Natural killer cell (primary cell): ENCODE measurements around the gene TBC1D23. TPM values are rescaled to one million over a fixed set of nuclear protein-coding genes. Genes with fewer than 3 reads are reported as not detected.
"Not testable (repeated sequence)": the region's sequence is repeated elsewhere in the genome, so short reads cannot be mapped to it uniquely, and the experiment has no call there.

ENCODE experiments used
- ATAC-seq, 3 donors: fragments of 150-1000 bp in 2 of 3; fragments of 200-7000 bp in 1 of 3; cut with Tn5 transposase; 1 replicate in 1 of 3; 2 replicates in 2 of 3; pipeline ENCODE4 v1.10.0; 2021; ENCODE audit warnings: mild to moderate bottlenecking in 2 of 3, moderate library complexity in 2 of 3
- DNase-seq, 2 donors: peaks; one replicate each; pipeline versions ENCODE4 v3.0.0 to v3.0.0-alpha.2; 2013 to 2021; ENCODE audit warnings: mixed read lengths in 1 of 2
- H3K27ac ChIP-seq: one replicate; pipeline ENCODE4 v1.5.1; 2013; ENCODE audit warnings: mild to moderate bottlenecking, low read length
- H3K27me3 ChIP-seq: one replicate; pipeline ENCODE4 v1.6.1; 2013; ENCODE audit warnings: low read length; ENCODE audit not compliant: control insufficient read depth, insufficient read depth
- H3K36me3 ChIP-seq: one replicate; pipeline ENCODE4 v1.6.1; 2013; ENCODE audit warnings: low read length; ENCODE audit not compliant: control insufficient read depth, insufficient read depth
- H3K4me1 ChIP-seq: one replicate; pipeline ENCODE4 v1.6.1; 2013; ENCODE audit warnings: low read length; ENCODE audit not compliant: control insufficient read depth, insufficient read depth
- H3K4me3 ChIP-seq: one replicate; pipeline ENCODE4 v1.5.1; 2013; ENCODE audit warnings: low read length
- H3K9me3 ChIP-seq: one replicate; pipeline ENCODE4 v1.6.1; 2013; ENCODE audit warnings: low read length; ENCODE audit not compliant: control insufficient read depth, insufficient read depth
- H3K27ac Mint-ChIP-seq, 2 donors: one replicate each; pipeline ENCODE4 v1.8.0; 2022; ENCODE audit warnings: mild to moderate bottlenecking in 2 of 2, mixed read lengths in 2 of 2, moderate library complexity in 1 of 2
- H3K27me3 Mint-ChIP-seq, 2 donors: one replicate each; pipeline ENCODE4 v1.8.0; 2022; ENCODE audit warnings: low read depth in 2 of 2, mixed read lengths in 2 of 2
- H3K36me3 Mint-ChIP-seq: one replicate; pipeline ENCODE4 v1.8.0; 2022; ENCODE audit warnings: mixed read lengths
- H3K4me1 Mint-ChIP-seq, 2 donors: one replicate each; pipeline ENCODE4 v1.8.0; 2022; ENCODE audit warnings: mixed read lengths in 2 of 2
- H3K4me3 Mint-ChIP-seq: one replicate; pipeline ENCODE4 v1.8.0; 2022; ENCODE audit warnings: mild to moderate bottlenecking, moderate library complexity, mixed read lengths
- H3K9me3 Mint-ChIP-seq, 2 donors: one replicate each; pipeline ENCODE4 v1.8.0; 2022; ENCODE audit warnings: mixed read lengths in 2 of 2
- WGBS: methylation state at CpG from one replicate; pipeline ENCODE4 v1.1.7; 2013; ENCODE audit warnings: missing lambda C conversion rate; ENCODE audit not compliant: insufficient coverage; 5-methylcytosine and 5-hydroxymethylcytosine counted together
- intact Hi-C: fragments of 100-400 bp; cut with micrococcal nuclease; formaldehyde crosslinking; loops from one replicate; pipeline ENCODE4 v1.14.2; 2022
- total RNA-seq, 4 donors: library from RNA; stranded (reverse); fragments of 120-200 nt in 1 of 4; gene quantifications; one replicate each; pipeline versions ENCODE4 v1.2.3 to v1.2.4, GENCODE V29; 2013 to 2022
- TF ChIP-seq, protein P1 (sequence below): fragments of 200-600 bp; IDR thresholded peaks from one replicate; pipeline ENCODE4 v1.8.0; 2022; ENCODE audit warnings: antibody characterized with exemption

TBC1D23 gene
- total RNA-seq, 3 donors from 2014 or later (not counting 1 experiment from before 2014, with no cell fraction given) = 38.8 to 50.3 (median 45.4) TPM

GRCh38 chr3:100271522-100271921 lies 10.7 kb downstream of the TBC1D23 start:
- intact Hi-C loops = no loop called here
- H3K9me3 Mint-ChIP-seq = no peaks in the 10 kb centered on the region
- H3K9me3 ChIP-seq = no peaks in the 10 kb centered on the region

DNA sequence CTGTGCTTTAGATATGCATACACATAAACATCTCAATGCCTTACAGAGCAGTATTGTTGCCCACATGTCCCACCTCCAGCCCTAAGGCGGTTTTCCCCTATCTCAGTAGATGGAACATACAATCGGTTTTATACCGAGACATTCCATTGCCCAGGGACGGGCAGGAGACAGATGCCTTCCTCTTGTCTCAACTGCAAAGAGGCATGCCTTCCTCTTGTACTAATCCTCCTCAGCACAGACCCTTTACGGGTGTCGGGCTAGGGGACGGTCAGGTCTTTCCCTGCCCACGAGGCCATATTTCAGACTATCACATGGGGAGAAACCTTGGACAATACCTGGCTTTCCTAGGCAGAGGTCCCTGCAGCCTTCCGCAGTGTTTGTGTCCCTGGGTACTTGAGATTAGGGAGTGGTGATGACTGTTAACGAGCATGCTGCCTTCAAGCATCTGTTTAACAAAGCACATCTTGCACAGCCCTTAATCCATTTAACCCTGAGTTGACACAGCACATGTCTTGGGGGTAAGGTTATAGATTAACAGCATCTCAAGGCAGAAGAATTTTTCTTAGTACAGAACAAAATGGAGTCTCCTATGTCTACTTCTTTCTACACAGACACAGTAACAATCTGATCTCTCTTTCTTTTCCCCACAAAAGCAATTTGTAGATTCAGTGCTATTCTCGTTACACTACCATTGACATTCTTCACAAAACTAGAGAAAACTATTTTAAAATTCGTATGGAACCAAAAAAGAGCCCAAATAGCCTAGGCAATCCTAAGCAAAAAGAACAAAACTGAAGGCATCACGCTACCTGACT lies 12.2 kb downstream of the TBC1D23 start:
- H3K27me3 Mint-ChIP-seq = not testable (repeated sequence)
- peaks cover 27 to 28% of the 10 kb centered on the region in 2 donors for H3K4me1 Mint-ChIP-seq

More at GRCh38 chr3:100271522-100271921, 10.7 kb downstream of the TBC1D23 start:
- Histone ChIP-seq H3K36me3 (no peaks in the 10 kb centered on the region), H3K4me3 (no peak overlapping the region), H3K4me1 (no peaks in the 10 kb centered on the region), H3K27ac (no peak overlapping the region), H3K27me3 (no peaks in the 10 kb centered on the region)
- no peak overlapping the region for H3K4me3 Mint-ChIP-seq
- WGBS = 94% methylated on average over 1 of the region's 1 CpG
- DNase-seq (no peak), ATAC-seq (no peak)
- no peaks in the 10 kb centered on the region for H3K36me3 Mint-ChIP-seq
- TF ChIP-seq, protein P1, sequence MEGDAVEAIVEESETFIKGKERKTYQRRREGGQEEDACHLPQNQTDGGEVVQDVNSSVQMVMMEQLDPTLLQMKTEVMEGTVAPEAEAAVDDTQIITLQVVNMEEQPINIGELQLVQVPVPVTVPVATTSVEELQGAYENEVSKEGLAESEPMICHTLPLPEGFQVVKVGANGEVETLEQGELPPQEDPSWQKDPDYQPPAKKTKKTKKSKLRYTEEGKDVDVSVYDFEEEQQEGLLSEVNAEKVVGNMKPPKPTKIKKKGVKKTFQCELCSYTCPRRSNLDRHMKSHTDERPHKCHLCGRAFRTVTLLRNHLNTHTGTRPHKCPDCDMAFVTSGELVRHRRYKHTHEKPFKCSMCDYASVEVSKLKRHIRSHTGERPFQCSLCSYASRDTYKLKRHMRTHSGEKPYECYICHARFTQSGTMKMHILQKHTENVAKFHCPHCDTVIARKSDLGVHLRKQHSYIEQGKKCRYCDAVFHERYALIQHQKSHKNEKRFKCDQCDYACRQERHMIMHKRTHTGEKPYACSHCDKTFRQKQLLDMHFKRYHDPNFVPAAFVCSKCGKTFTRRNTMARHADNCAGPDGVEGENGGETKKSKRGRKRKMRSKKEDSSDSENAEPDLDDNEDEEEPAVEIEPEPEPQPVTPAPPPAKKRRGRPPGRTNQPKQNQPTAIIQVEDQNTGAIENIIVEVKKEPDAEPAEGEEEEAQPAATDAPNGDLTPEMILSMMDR = no peak
- H3K4me1 Mint-ChIP-seq = peaks cover 22 to 27% of the 10 kb centered on the region in 2 donors
- H3K27ac Mint-ChIP-seq = peak overlapping the region in 1 of 2 donors; percentile 2
- H3K27me3 Mint-ChIP-seq = no peaks in the 10 kb centered on the region

DNA sequence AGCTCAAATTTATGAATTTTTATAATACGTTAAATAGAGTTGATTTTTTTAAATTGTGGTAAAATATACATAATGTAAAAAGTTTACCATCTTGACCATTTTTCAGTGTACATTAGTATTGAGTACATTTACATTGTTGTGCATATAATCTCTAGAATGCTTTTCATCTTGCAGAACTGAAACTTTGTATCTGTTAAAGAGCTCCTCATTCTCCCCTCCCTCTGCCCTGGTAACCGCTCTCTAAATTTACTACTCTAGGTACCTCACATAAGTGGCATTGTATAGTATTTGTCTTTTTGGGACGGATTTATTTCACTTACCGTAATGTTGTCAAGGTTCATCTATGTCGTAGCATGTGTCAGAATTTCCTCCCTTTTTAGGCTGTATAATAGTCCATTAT lies 13.6 kb downstream of the TBC1D23 start:
- H3K27ac ChIP-seq = no peak overlapping the region
- H3K36me3 Mint-ChIP-seq = no peaks in the 10 kb centered on the region
- H3K9me3 ChIP-seq = no peaks in the 10 kb centered on the region
- TF ChIP-seq, protein P1 = no peak
- WGBS = no CpG with 5 or more reads among the region's 5 CpGs
- no peak overlapping the region for H3K4me3 Mint-ChIP-seq
- no peaks in the 10 kb centered on the region for H3K4me1 ChIP-seq
- H3K27me3 Mint-ChIP-seq = no peaks in the 10 kb centered on the region
- H3K4me1 Mint-ChIP-seq = peaks cover 33 to 34% of the 10 kb centered on the region in 2 donors
- H3K36me3 ChIP-seq = no peaks in the 10 kb centered on the region
- no peak for ATAC-seq
- DNase-seq = no peak
- no peaks in the 10 kb centered on the region for H3K9me3 Mint-ChIP-seq
- H3K4me3 ChIP-seq = no peak overlapping the region
- H3K27me3 ChIP-seq = no peaks in the 10 kb centered on the region
- intact Hi-C loops = no loop called here
- no peak overlapping the region for H3K27ac Mint-ChIP-seq

More for the DNA sequence above, 12.2 kb downstream of the TBC1D23 start:
- H3K4me3 Mint-ChIP-seq, H3K27ac ChIP-seq, ATAC-seq, H3K27me3 ChIP-seq, H3K36me3 ChIP-seq, H3K27ac Mint-ChIP-seq, H3K36me3 Mint-ChIP-seq, H3K4me3 ChIP-seq, H3K4me1 ChIP-seq, H3K9me3 Mint-ChIP-seq, DNase-seq, intact Hi-C loops, H3K9me3 ChIP-seq: not testable (repeated sequence)
- 97% methylated on average over 11 of the region's 13 CpGs for WGBS

DNA sequence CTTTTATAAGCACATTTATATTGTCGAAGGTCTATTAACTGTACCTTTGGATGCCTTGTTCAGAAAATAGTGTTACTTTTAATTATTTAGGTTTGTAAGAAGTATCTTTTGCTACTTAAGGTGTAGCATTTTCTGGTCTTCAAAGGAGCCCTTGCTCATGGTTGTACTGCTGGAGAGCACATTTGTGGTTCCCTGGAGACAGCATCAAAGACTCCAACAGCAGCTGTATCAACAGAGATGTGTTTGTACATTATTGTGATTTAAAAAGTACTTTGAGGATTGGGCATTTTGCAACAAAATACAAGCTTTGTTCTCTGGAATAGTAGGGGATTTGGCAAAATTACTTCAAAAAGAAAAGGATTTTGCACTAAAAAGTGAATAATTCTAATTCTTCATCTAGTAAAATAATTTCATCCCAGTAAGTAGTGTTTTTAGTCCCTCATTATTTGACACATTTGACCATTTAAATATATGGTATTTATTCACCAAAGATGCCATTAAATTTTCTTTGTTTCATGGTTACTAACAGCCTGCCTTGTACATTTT lies 16.5 kb downstream of the TBC1D23 start:
- no peaks in the 10 kb centered on the region for H3K27me3 Mint-ChIP-seq
- no peak overlapping the region for H3K4me3 ChIP-seq

More for the DNA sequence above, 16.5 kb downstream of the TBC1D23 start:
- H3K27ac ChIP-seq = no peak overlapping the region
- no peak for ATAC-seq
- no peak overlapping the region for H3K27ac Mint-ChIP-seq
- peaks cover 17 to 25% of the 10 kb centered on the region in 2 donors for H3K4me1 Mint-ChIP-seq
- TF ChIP-seq, protein P1 = no peak
- no CpG with 5 or more reads among the region's 1 CpG for WGBS
- H3K4me1 ChIP-seq = no peaks in the 10 kb centered on the region
- no peaks in the 10 kb centered on the region for H3K27me3 ChIP-seq
- H3K36me3 Mint-ChIP-seq = no peaks in the 10 kb centered on the region
- no peaks in the 10 kb centered on the region for H3K9me3 Mint-ChIP-seq
- no peak overlapping the region for H3K4me3 Mint-ChIP-seq
- DNase-seq = no peak
- H3K9me3 ChIP-seq = no peaks in the 10 kb centered on the region
- intact Hi-C loops = no loop called here
- H3K36me3 ChIP-seq = peaks cover 4% of the 10 kb centered on the region
